ENCODE measurements around the gene TTC19.
A peak's percentile ranks its signal among the peaks of the same experiment; 100 is the strongest.

Gene TTC19

DNA sequence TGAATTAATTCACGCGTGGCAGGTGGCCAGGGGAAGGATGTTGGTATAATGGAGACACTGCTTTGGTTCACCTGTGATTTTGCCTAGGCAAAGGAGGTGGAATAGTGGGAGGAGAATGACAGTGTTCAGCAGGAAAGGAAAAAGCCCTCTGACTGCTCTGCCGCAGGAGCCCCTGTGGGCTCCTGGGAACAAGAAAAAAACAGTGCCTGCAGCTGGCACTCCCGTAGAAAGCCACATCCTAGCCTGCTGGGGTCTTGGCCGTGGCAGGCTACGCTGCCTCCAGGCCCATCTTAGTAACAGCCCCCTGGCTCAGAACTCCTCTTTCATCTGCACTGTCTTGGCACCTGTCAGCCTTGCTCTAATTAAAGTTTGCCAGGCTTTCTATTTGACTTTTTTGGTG is 34.1 kb upstream of the TTC19 start:
- Histone ChIP-seq H3K4me3 (ENCODE audit: low read depth in 1 of 2, low read length in 2 of 2) (no peak overlapping the region), H3K4me1 (ENCODE audit: control insufficient read depth in 1 of 2, insufficient read depth in 2 of 2, low read length in 2 of 2) (peaks cover 4 to 8% of the 10 kb centered on the region in 2 donors), H3K27ac (ENCODE audit: low read length) (peak overlapping the region; percentile 30), H3K36me3 (ENCODE audit: control insufficient read depth in 1 of 2, insufficient read depth in 2 of 2, low read length in 2 of 2) (no peaks in the 10 kb centered on the region), H3K9me3 (ENCODE audit: control insufficient read depth in 1 of 2, low read length in 2 of 2) (no peaks in the 10 kb centered on the region), H3K27me3 (ENCODE audit: low read depth, low read length) (no peaks in the 10 kb centered on the region)

DNA sequence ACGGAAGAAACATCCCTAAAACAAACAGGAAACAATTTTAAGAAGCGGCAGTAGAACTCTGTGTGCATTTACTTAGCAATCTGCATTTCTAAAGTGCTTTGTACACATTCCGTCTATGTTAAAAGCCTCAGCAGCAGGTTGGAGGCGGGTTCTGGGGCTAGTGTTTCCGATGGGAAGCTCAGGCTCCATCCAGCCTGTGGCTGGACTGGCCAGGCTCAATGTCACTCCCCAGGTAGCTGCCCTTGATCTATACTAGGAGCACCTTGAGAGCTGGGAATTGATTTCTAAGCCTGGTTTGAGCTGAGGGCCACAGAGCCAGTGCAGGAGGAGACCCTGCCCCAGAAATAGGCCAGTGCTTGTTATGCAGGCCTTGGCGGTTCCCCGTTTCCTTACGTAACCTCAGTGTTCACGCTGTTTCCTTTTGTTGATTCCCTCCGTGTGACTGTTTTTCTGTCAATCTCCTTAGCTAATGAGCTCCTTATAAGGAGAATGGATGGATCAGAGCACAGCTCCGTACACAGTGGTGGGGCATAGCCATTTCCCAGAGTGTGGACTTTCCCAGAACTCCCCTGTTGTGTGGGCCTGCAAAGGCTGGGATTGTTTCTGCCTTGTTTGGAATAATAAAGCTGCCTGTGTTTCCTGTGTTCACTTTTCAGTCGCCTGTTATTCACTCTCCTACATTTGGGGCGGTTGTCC is 33.3 kb upstream of the TTC19 start:
- no peaks in the 10 kb centered on the region for H3K36me3 ChIP-seq (ENCODE audit: control insufficient read depth in 1 of 2, insufficient read depth in 2 of 2, low read length in 2 of 2)
- H3K27me3 ChIP-seq (ENCODE audit: low read depth, low read length) = no peaks in the 10 kb centered on the region
- no peaks in the 10 kb centered on the region for H3K9me3 ChIP-seq (ENCODE audit: control insufficient read depth in 1 of 2, low read length in 2 of 2)
- peaks cover 4 to 8% of the 10 kb centered on the region in 2 donors for H3K4me1 ChIP-seq (ENCODE audit: control insufficient read depth in 1 of 2, insufficient read depth in 2 of 2, low read length in 2 of 2)
- H3K27ac ChIP-seq (ENCODE audit: low read length) = peak overlapping the region; percentile 30
- H3K4me3 ChIP-seq (ENCODE audit: low read depth in 1 of 2, low read length in 2 of 2) = peak overlapping the region in 1 of 2 donors; percentile 13

DNA sequence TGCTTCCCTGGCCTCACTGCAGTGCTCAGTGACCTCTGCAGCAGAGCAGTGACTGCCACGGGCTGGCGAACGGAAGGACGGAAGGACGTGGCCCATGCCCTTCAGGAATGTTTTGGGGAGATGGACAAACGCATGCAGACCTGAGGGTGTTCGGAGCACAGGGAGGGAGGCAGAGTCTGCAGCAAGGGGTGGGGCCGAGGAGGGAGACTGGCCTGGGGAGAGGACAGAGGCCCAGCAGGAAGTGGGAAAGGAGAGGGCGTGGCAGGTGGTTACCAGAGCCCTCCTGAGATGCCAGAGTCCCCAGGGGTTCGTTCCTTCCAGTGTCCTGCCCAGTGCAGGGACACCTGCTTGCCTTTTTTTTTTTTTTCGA is 32.8 kb upstream of the TTC19 start:
- no peaks in the 10 kb centered on the region for H3K27me3 ChIP-seq (ENCODE audit: low read depth, low read length)
- H3K4me3 ChIP-seq (ENCODE audit: low read depth in 1 of 2, low read length in 2 of 2) = peak overlapping the region in 1 of 2 donors; percentile 13
- H3K27ac ChIP-seq (ENCODE audit: low read length) = peak overlapping the region; percentile 30

DNA sequence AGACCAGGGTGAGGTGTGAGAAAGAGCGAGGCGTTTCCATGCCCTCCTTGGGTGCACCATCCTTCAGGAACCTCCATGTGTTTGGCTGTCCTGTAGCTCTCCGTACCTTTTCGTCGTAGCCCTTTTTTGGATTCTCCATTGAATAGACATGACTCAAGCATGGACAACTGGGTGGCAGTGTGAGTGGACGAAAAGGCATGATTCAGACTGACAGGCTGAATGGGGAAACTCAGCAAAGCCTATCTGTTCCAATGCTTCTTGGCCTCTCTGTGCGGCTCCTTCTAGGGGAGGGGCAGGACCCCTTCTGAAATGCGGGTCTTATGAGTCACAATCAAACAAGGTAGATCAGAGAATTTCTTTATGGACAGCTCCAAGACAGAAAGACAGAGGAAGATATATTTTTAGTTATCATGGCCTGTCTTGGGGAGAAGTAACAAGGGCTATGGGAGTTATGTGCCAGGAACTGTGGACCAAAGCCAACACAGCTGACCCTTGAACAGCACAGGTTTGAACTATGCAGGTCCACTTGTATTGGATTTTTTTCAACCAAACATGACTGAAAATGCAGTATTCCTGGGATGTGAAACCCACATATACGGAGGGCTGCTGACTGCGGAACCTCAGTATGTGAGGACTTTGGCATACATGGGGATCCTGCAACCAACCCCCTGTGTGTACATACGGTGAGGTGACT is 31.8 kb upstream of the TTC19 start:
- no peaks in the 10 kb centered on the region for H3K27me3 ChIP-seq (ENCODE audit: low read depth, low read length)
- H3K9me3 ChIP-seq (ENCODE audit: control insufficient read depth in 1 of 2, low read length in 2 of 2) = no peaks in the 10 kb centered on the region
- no peaks in the 10 kb centered on the region for H3K36me3 ChIP-seq (ENCODE audit: control insufficient read depth in 1 of 2, insufficient read depth in 2 of 2, low read length in 2 of 2)
- peaks cover 4 to 8% of the 10 kb centered on the region in 2 donors for H3K4me1 ChIP-seq (ENCODE audit: control insufficient read depth in 1 of 2, insufficient read depth in 2 of 2, low read length in 2 of 2)
- no peak overlapping the region for H3K27ac ChIP-seq (ENCODE audit: low read length)
- H3K4me3 ChIP-seq (ENCODE audit: low read depth in 1 of 2, low read length in 2 of 2) = no peak overlapping the region

More for the DNA sequence above, 32.8 kb upstream of the TTC19 start:
- Histone ChIP-seq H3K4me1 (ENCODE audit: control insufficient read depth in 1 of 2, insufficient read depth in 2 of 2, low read length in 2 of 2) (peaks cover 4 to 8% of the 10 kb centered on the region in 2 donors), H3K36me3 (ENCODE audit: control insufficient read depth in 1 of 2, insufficient read depth in 2 of 2, low read length in 2 of 2) (no peaks in the 10 kb centered on the region), H3K9me3 (ENCODE audit: control insufficient read depth in 1 of 2, low read length in 2 of 2) (no peaks in the 10 kb centered on the region)

DNA sequence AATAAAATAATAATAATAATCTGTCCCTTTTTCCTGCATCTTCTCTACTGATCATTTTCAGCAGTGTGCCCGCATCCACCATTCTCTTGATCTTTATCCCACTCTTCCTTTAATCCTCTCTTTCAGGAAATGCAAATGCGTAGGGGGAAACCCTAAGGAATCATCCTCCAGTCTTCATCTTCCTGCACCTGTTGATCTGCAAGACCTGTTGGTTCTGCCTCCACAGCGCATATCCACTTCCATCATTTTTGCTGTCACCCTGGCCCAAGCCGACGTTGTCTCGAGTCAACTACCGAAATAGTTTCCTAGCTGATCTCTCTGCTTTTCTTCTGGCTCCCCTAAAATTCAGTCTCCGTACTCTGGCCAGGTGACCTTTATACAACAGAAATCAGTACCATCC is 30.2 kb upstream of the TTC19 start:
- Histone ChIP-seq H3K9me3 (ENCODE audit: control insufficient read depth in 1 of 2, low read length in 2 of 2) (no peaks in the 10 kb centered on the region), H3K4me1 (ENCODE audit: control insufficient read depth in 1 of 2, insufficient read depth in 2 of 2, low read length in 2 of 2) (peaks cover 4 to 8% of the 10 kb centered on the region in 2 donors), H3K27me3 (ENCODE audit: low read depth, low read length) (no peaks in the 10 kb centered on the region), H3K36me3 (ENCODE audit: control insufficient read depth in 1 of 2, insufficient read depth in 2 of 2, low read length in 2 of 2) (no peaks in the 10 kb centered on the region), H3K27ac (ENCODE audit: low read length) (no peak overlapping the region), H3K4me3 (ENCODE audit: low read depth in 1 of 2, low read length in 2 of 2) (no peak overlapping the region)

DNA sequence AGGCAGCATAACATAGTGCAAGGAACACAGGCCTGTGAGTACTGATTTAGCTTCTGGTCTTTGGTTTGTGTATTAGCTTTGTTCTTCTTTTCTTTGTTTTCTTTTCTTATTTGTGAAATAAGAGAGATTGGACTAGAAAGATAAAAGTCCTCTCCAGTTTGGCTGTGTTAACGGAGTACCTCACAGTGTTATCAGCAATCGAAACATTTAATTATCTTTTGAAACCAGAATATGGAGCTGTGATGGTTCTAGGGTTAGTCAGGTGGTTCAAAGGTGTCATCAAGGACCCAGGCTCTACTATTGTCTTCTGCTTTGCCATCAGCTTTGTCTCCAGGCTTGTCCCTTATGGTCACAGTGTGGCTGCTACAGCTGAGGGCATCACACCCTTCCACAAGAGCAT is 29.1 kb upstream of the TTC19 start:
- H3K4me1 ChIP-seq (ENCODE audit: control insufficient read depth in 1 of 2, insufficient read depth in 2 of 2, low read length in 2 of 2) = peaks cover 4 to 8% of the 10 kb centered on the region in 2 donors
- no peak overlapping the region for H3K4me3 ChIP-seq (ENCODE audit: low read depth in 1 of 2, low read length in 2 of 2)
- H3K27me3 ChIP-seq (ENCODE audit: low read depth, low read length) = no peaks in the 10 kb centered on the region
- no peaks in the 10 kb centered on the region for H3K9me3 ChIP-seq (ENCODE audit: control insufficient read depth in 1 of 2, low read length in 2 of 2)
- H3K36me3 ChIP-seq (ENCODE audit: control insufficient read depth in 1 of 2, insufficient read depth in 2 of 2, low read length in 2 of 2) = peaks cover 0 to 9% of the 10 kb centered on the region in 2 donors
- H3K27ac ChIP-seq (ENCODE audit: low read length) = no peak overlapping the region

DNA sequence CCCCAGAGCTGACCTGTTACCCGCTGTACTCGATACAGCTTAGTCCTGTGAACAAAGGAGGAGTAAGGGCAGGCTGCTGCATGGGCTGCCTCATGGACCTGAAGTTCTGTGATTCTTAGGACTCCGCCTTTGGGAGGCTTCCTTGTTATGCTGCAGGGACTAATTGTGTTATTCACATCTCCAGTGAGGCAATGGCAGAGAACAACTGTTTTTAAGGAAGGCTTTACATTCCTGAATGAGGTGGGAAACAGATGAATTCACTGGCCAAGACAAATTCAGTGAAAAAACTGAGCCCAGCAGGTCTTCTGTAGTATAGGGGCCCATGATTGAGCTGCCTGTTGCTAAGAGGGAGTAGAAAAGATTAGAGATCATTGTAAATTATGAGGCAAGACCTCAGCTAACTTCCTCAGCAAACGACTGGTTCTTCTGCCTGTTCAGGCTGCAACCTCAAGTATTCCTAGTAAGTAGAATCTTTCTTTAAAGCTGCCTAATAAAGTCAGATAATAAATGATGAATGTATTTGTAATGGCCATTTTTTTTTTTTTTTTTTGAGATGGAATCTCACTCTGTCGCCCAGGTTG is 28.4 kb upstream of the TTC19 start:
- H3K27me3 ChIP-seq (ENCODE audit: low read depth, low read length) = no peaks in the 10 kb centered on the region
- H3K4me3 ChIP-seq (ENCODE audit: low read depth in 1 of 2, low read length in 2 of 2) = no peak overlapping the region
- H3K9me3 ChIP-seq (ENCODE audit: control insufficient read depth in 1 of 2, low read length in 2 of 2) = no peaks in the 10 kb centered on the region
- H3K36me3 ChIP-seq (ENCODE audit: control insufficient read depth in 1 of 2, insufficient read depth in 2 of 2, low read length in 2 of 2) = peaks cover 0 to 9% of the 10 kb centered on the region in 2 donors
- peaks cover 4 to 6% of the 10 kb centered on the region in 2 donors for H3K4me1 ChIP-seq (ENCODE audit: control insufficient read depth in 1 of 2, insufficient read depth in 2 of 2, low read length in 2 of 2)
- no peak overlapping the region for H3K27ac ChIP-seq (ENCODE audit: low read length)

DNA sequence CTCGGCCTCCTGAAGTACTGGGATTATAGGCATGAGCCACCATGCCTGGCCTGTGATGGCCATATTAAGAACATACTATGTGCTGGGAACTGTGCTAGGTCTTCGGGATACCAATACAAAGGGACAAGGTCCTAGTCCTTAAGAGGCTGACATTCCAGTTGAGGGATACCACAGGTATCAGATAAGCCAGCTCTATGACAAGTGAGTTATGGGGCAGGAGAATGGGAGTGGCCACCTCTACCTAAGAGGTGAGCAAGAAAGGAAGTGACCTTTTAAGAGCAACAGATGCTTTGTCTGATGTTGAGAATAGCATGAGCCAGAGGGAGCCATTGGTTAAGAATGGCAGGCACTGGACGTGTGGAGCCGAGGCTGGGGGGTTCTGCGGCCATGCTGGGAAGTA is 27.7 kb upstream of the TTC19 start:
- Histone ChIP-seq H3K27ac (ENCODE audit: low read length) (no peak overlapping the region), H3K36me3 (ENCODE audit: control insufficient read depth in 1 of 2, insufficient read depth in 2 of 2, low read length in 2 of 2) (peaks cover 5 to 14% of the 10 kb centered on the region in 2 donors), H3K4me3 (ENCODE audit: low read depth in 1 of 2, low read length in 2 of 2) (no peak overlapping the region), H3K27me3 (ENCODE audit: low read depth, low read length) (no peaks in the 10 kb centered on the region), H3K4me1 (ENCODE audit: control insufficient read depth in 1 of 2, insufficient read depth in 2 of 2, low read length in 2 of 2) (peaks cover under 1 to 3% of the 10 kb centered on the region in 2 donors), H3K9me3 (ENCODE audit: control insufficient read depth in 1 of 2, low read length in 2 of 2) (no peaks in the 10 kb centered on the region)

DNA sequence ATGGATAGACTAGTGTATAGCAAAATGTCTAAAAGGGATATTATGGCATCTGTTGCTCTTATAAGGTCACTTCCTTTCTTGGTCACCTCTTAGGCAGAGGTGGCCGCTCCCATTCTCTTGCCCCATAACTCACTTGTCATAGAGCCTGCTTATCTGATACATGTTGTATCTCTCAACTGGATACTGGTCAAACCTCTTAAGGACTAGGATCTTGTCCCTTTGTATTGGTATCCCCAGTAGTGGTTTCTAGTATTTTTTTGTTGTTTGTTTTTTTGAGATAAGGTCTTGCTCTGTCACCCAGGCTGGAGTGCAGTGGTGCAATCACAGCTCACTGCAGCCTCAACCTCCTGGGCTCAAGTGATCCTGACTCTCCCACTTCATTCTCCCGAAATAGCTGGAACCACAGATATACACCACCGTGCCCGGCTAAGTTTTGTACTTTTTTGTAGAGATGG is 27.1 kb upstream of the TTC19 start:
- H3K4me3 ChIP-seq (ENCODE audit: low read depth in 1 of 2, low read length in 2 of 2) = no peak overlapping the region
- H3K4me1 ChIP-seq (ENCODE audit: control insufficient read depth in 1 of 2, insufficient read depth in 2 of 2, low read length in 2 of 2) = no peaks in the 10 kb centered on the region
- H3K27me3 ChIP-seq (ENCODE audit: low read depth, low read length) = no peaks in the 10 kb centered on the region
- H3K36me3 ChIP-seq (ENCODE audit: control insufficient read depth in 1 of 2, insufficient read depth in 2 of 2, low read length in 2 of 2) = peaks cover 10 to 16% of the 10 kb centered on the region in 2 donors
- H3K9me3 ChIP-seq (ENCODE audit: control insufficient read depth in 1 of 2, low read length in 2 of 2) = no peaks in the 10 kb centered on the region
- H3K27ac ChIP-seq (ENCODE audit: low read length) = no peak overlapping the region

DNA sequence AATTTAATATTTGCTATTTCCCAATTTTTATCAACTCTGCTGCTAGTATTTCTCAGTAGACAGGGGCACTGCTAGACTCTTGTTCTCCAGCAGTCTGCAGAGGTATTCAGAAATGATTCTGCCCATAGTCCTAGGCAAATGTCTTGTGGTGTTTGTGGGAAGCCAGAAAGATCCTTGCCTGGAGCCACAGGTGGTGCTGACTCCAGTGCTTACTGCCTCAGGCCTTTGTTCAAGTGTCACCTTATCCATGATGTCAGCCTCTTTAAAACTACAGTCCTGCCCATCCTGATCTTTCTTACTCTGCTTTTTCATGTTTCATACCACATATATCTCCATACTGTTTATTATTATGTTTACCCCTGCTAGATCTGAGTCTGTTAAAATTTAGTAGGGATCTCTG is 26.6 kb upstream of the TTC19 start:
- Histone ChIP-seq H3K27ac (ENCODE audit: low read length) (no peak overlapping the region), H3K27me3 (ENCODE audit: low read depth, low read length) (no peaks in the 10 kb centered on the region), H3K9me3 (ENCODE audit: control insufficient read depth in 1 of 2, low read length in 2 of 2) (no peaks in the 10 kb centered on the region), H3K4me3 (ENCODE audit: low read depth in 1 of 2, low read length in 2 of 2) (no peak overlapping the region), H3K4me1 (ENCODE audit: control insufficient read depth in 1 of 2, insufficient read depth in 2 of 2, low read length in 2 of 2) (no peaks in the 10 kb centered on the region), H3K36me3 (ENCODE audit: control insufficient read depth in 1 of 2, insufficient read depth in 2 of 2, low read length in 2 of 2) (peaks cover 15 to 20% of the 10 kb centered on the region in 2 donors)

DNA sequence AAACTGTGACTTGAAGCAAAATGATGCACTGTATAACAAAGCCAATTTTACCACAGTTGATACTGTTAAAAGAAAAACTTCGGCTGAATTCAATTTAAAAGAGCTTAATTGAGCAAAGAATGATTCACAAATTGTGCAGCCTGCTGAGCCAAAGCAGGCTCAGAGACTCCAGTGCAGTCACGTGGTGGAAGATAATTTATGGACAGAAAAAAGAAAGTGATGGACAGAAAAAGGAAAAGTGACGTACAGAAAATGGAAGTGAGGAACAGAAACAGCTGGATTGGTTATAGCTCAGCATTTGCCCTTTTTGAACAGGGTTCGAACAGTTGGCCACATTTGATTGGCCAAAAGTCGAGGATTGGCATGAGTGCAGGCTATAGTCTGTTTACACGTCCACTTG is 25.8 kb upstream of the TTC19 start:
- Histone ChIP-seq H3K4me3 (ENCODE audit: low read depth in 1 of 2, low read length in 2 of 2) (no peak overlapping the region), H3K36me3 (ENCODE audit: control insufficient read depth in 1 of 2, insufficient read depth in 2 of 2, low read length in 2 of 2) (peaks cover 17 to 20% of the 10 kb centered on the region in 2 donors), H3K9me3 (ENCODE audit: control insufficient read depth in 1 of 2, low read length in 2 of 2) (no peaks in the 10 kb centered on the region), H3K27ac (ENCODE audit: low read length) (no peak overlapping the region), H3K4me1 (ENCODE audit: control insufficient read depth in 1 of 2, insufficient read depth in 2 of 2, low read length in 2 of 2) (no peaks in the 10 kb centered on the region), H3K27me3 (ENCODE audit: low read depth, low read length) (no peaks in the 10 kb centered on the region)
